COLO668 (cell line): Measurements from ENCODE around the gene LOXL1.

ENCODE experiments used
- DNase-seq: peaks from one replicate; lab custom pipeline; 2025; ENCODE audit not compliant: unreplicated experiment; lab: John Stamatoyannopoulos, UW

Gene LOXL1

GRCh38 chr15:73899197-73900094, 26.8 kb upstream of the LOXL1 start:
- no peak for DNase-seq

- DNase-seq, result no peak
Measured at GRCh38 chr15:73900095-73900712, 26.1 kb upstream of the LOXL1 start.

- DNase-seq, result no peak
Measured at GRCh38 chr15:73901126-73901810, 25.0 kb upstream of the LOXL1 start.

- no peak for DNase-seq
Measured at GRCh38 chr15:73902121-73903020, 23.9 kb upstream of the LOXL1 start.

GRCh38 chr15:73904026-73904815, 22.0 kb upstream of the LOXL1 start:
- DNase-seq, result no peak

- no peak for DNase-seq
Measured at GRCh38 chr15:73905225-73905827, 20.9 kb upstream of the LOXL1 start.

- DNase-seq, result no peak
Measured at GRCh38 chr15:73906346-73907034, 19.8 kb upstream of the LOXL1 start.

GRCh38 chr15:73907035-73907408, 19.2 kb upstream of the LOXL1 start:
- no peak for DNase-seq

GRCh38 chr15:73908030-73908821, 18.0 kb upstream of the LOXL1 start:
- DNase-seq, result peak; percentile 70

- no peak for DNase-seq
Measured at GRCh38 chr15:73908822-73909122, 17.5 kb upstream of the LOXL1 start.

- DNase-seq, result no peak
Measured at GRCh38 chr15:73909651-73910050, 16.6 kb upstream of the LOXL1 start.

- DNase-seq, result no peak
Measured at GRCh38 chr15:73910522-73911303, 15.5 kb upstream of the LOXL1 start.

GRCh38 chr15:73912030-73912596, 14.1 kb upstream of the LOXL1 start:
- DNase-seq, result no peak

GRCh38 chr15:73914145-73914544, 12.1 kb upstream of the LOXL1 start:
- no peak for DNase-seq

- DNase-seq, result no peak
Measured at GRCh38 chr15:73915082-73915481, 11.2 kb upstream of the LOXL1 start.

- DNase-seq, result no peak
Measured at GRCh38 chr15:73918784-73919183, 7.5 kb upstream of the LOXL1 start.

- no peak for DNase-seq
Measured at GRCh38 chr15:73919706-73920105, 6.6 kb upstream of the LOXL1 start.
